ENCODE results near the gene AKT2.
"Not testable (repeated sequence)": the region's sequence is repeated elsewhere in the genome, so short reads cannot be mapped to it uniquely, and the experiment has no call there.

Gene AKT2

DNA sequence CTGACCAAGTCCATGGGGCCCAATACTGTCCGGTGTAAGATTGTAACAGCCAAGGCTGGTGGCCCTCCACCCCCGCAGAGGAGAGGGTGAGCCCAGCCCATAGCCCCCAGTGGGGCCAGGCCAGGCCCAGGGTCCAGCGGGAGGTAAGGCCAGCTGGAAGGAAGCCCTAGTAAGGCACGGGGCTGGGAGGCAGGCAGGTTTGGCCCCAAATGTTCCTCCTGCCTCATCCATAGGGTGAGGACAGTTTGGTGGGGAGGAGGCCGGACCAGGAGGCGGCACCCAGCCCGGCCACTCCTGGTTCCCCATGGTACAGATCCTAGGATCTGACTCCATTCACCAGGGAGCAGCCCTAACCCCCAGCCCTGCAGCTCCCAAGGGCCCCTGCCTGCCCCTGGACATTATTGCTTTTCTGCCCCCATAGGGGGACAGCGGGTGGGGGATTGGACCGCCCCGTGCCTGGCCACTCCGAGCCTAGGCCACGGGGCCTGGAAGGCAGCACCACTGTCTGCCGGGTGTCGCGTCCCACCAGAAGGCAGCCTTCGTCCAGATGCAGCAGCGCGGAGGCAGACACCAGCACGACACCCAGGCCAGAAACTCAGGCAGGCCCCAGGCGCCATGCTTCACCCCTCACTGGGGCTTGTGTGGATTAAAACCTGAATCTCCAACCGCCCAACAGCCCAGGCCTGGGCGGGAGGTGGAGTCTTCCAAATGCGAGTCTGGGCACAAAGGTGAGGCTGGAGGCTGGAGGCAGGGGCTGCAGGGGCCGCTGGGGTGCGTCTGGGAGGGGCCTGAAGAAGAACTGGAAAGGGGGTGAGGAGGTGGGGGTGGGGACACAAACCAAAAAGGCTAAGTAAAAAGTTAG is 52.0 kb downstream of the AKT2 start:
- DNase-seq: no peak

DNA sequence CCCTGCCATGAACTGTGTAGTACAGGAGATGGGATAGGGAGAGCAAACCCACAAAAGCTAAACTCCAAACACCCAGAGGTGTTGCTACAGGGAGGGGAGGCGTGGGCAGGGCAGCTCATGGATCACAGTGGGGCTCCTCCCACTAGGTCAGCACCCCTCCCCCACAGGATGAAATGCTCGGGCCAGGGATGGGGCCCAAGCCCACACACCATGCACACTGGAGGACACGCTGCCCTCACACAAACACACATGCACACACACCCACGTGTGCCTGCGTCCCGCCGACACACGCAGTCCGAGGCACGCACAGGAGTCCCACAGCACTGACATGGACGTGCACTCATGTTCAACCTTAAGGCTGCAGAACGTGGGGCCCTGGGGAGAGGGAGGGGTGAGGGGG is 52.7 kb downstream of the AKT2 start:
- DNase-seq: no peak

DNA sequence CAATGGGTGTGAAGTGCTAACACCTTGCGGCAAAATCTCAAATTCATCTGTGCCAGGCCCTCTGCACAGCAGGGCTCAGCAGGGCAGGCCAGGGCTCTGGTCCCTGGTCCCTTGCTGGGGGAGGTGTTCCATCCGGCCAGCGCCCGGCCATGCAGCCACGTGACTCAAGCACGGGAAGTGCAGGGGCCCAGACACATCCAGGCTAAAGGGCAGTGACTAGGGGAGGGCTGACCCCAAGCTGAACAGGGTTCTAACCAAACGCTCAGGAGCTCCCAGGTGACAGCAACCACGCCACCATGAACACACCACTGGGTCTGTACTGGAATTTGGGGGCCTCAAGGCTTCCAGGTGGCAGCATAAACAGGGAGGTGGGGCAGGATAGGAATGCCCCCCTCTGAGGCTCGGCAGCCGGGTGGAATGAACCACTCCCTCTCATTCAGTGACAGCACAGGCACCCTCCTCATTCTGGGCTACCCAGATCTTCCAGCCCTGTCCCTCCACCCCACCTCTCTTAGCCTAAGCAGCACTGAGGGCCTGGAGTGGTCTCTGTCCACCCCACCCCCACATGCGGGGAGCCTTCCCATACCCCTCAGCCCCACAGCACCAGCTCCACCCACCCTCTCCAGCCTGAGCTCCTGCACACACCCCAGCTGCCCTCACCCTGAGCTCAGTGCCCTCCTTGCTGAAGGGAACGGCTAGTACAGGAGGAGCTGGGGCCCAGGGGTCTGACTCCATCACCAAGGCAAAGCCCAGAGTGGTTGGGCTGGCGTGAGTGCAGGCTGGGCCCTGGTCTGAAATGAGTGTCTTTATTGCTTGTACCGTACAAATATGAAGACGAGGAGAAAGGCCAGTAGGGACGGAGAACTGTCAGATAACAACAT is 53.4 kb downstream of the AKT2 start:
- no peak for DNase-seq

GRCh38 chr19:40231057-40231456 is 54.1 kb downstream of the AKT2 start:
- no peak for DNase-seq

DNA sequence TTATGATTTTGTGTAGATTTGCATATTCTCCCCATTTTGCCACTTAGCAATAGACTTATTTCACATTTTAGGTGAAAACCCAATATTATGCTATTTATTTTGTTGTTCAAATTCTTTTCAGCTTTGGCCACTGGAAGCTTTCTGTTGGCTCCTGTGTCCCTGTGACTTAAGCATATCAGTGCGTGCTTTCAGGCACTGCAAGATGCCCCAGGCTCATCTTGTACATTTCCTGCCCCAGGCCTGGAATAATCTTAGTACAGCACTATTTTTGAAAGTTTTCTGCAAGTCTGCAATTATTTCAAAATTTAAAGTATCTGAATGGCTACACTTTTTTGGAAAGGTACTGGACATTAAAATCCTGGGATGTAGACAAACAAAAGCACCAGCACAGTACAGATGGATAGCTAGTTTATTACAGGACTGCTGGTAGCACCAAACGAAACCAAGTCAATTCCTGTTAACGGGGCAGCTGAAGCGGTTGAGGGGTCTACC is 55.2 kb downstream of the AKT2 start:
- no peak for DNase-seq

DNA sequence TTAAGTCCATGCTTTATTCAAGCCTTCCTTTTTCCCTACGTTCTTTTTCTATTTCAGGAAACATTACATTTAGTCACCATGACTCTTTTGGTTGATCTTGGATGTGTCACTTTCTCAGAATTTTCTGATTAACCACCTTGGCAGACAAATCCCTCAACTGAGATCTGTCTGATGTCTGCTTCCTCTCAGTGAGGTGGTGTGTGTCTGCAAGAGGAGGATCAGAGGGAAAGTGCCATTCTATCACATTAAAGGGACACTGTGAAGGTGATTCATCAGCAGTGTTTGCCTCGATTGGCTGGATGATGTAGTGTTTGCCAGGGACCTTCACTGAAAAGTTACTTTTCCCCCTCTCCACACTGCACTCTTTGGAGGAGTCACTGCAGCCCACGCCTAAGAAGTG is 55.7 kb downstream of the AKT2 start:
- DNase-seq: no peak

DNA sequence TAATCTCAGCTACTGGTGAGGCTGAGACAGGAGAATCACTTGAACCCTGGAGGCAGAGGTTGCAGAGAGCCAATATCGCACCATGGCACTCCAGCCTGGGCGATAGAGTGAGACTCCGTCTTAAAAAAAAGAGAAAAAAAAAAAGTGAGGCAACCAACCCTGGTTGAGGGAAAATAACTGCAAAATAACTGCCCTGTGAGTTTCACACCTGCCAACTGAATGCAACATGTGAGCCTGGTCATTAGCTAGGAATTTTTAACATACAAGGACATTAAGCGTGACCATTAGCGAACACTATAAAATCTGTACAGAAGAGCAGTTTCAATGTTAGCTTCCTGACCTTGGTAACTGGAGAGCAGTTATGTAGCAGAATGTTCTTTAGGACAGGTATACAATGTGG is 56.3 kb downstream of the AKT2 start:
- DNase-seq: no peak

GRCh38 chr19:40228346-40228745 is 56.8 kb downstream of the AKT2 start:
- DNase-seq: no peak

GRCh38 chr19:40225440-40226305 is 59.5 kb downstream of the AKT2 start:
- DNase-seq: no peak

GRCh38 chr19:40224342-40225150 is 60.6 kb downstream of the AKT2 start:
- no peak for DNase-seq

- no peak for DNase-seq
Measured at GRCh38 chr19:40223135-40223822, 61.9 kb downstream of the AKT2 start.

- DNase-seq: peak; percentile 17
Measured at GRCh38 chr19:40221858-40222619, 63.1 kb downstream of the AKT2 start.

GRCh38 chr19:40220674-40221073 is 64.5 kb downstream of the AKT2 start:
- no peak for DNase-seq

GRCh38 chr19:40219721-40220276 is 65.3 kb downstream of the AKT2 start:
- no peak for DNase-seq

- DNase-seq: not testable (repeated sequence)
Measured at GRCh38 chr19:40219029-40219428, 66.1 kb downstream of the AKT2 start.

DNA sequence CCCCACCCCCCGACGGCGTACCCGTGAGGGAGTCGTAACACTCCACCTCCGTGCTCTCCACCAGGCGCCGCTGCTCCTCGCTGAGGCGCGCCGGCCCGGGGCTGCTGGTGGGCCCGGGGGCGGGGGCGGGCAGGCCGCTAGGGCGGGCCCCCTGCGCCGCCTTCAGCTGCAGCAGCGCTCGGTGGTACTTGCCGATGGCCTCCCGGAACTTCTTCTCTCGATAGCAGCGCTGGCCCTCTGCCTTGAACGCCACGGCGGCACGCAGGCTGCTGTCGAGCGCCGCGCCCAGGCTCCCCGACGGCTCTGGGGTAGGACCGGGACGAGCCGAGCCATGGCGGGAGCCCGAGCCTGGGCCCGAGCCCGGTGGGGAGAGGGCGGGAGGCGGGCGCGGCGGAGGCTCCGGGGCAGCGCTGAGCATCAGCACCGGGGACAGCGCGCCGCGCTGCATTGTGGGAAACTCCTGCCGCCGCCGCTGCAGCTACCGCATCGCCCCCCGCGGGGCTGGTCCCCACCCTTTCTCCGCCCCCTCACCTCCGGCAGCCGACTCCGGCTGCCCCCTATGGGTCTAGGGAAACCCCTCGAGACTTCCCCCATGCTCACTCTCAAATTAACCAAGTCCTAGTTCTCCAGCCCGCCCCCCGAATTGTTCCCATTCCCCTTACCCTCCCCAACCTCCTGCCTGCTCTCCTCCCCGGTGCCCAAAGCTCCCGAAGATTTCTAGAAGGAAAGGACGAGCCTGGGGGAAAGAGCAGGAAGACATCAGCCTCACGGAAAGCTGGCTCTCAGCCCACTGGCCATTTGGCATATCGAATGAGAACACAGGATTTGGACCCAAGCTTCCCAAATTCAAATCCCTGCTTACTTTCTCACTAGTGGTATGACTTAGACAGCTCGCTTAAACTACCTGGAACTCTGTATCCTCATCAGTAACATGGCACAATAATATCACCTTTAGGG is 66.9 kb downstream of the AKT2 start, which contains the start of gene TTC9B:
Gene TTC9B (minus strand): TSS at position 451 of the 957 bp plus-strand sequence. CDS start 3 bp downstream, at position 448.
- DNase-seq: no peak

DNA sequence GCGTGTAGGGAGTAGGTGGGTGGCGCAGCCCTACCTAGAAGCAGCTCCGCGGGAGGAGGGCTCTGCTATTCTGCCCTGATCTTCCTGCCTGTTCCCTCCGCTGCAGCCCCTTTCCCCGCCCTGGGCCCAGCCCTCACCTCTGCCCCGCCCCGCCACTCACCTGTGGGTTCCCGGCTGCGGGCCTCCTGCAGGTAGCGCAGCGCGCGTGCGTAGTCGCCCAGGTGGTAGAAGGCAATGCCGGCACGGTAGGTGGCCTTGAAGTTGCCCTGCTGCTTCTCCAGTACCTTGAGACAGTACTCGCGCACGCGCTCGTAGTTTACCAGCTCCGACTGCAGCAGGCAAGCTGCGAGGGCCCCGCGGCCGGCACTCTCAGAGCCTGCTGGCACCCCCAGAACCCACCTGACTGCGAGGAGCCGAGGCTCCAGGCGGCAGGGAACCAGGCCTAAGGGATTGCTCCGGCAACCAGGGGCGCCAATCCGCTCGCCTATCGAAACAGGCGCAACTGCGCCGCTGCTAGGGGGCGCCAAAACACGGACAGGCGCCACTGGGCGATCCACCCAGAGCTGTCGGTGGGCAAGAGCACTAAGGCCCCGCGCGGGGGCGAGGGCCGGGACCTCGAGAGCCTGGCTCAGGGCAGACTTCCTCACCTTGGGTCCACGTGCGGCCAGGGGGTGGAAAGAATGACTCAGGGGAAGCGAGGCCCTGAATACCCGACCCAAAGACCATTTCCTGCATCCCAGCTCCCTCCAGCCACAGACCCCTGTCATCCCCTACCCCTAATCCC is 67.9 kb downstream of the AKT2 start:
- DNase-seq: peak; percentile 72

- no peak for DNase-seq
Measured at GRCh38 chr19:40216777-40217026, 68.4 kb downstream of the AKT2 start.

Data from DMS153 (cell line).